ENCODE data around the gene CCR1. TPM values are rescaled to one million over a fixed set of nuclear protein-coding genes. Genes with fewer than 3 reads are reported as not detected.

Gene CCR1
- total RNA-seq, 1 donor from 2014 or later, result 47.4 TPM

- ATAC-seq (no peak), DNase-seq (no peak)
- Histone ChIP-seq H3K36me3 (no peaks in the 10 kb centered on the region), H3K27ac (no peak overlapping the region), H3K27me3 (ENCODE audit: low read depth) (no peaks in the 10 kb centered on the region), H3K4me1 (peaks cover 20% of the 10 kb centered on the region), H3K4me3 (no peak overlapping the region), H3K9me3 (peaks cover under 1% of the 10 kb centered on the region)
- intact Hi-C loops (cut with DNase I), result no loop called here
- no peak for TF ChIP-seq CTCF (IDR thresholded peaks at IDR 0.05)
Observed at GRCh38 chr3:46221391-46221790, 13.3 kb upstream of the CCR1 start.

GRCh38 chr3:46218196-46218709, 10.1 kb upstream of the CCR1 start:
- no peaks in the 10 kb centered on the region for H3K9me3 ChIP-seq
- H3K4me1 ChIP-seq, result peaks cover 46% of the 10 kb centered on the region
- intact Hi-C loops (cut with DNase I), result no loop called here
- ATAC-seq, result no peak
- H3K36me3 ChIP-seq, result no peaks in the 10 kb centered on the region
- DNase-seq, result no peak
- no peak for TF ChIP-seq CTCF (IDR thresholded peaks at IDR 0.05)
- no peak overlapping the region for H3K4me3 ChIP-seq
- no peaks in the 10 kb centered on the region for H3K27me3 ChIP-seq (ENCODE audit: low read depth)
- no peak overlapping the region for H3K27ac ChIP-seq

GRCh38 chr3:46215810-46216414, 7.8 kb upstream of the CCR1 start:
- H3K27ac ChIP-seq, result peak overlapping the region; percentile 49
- ATAC-seq, result peak; percentile 77 to 84

GRCh38 chr3:46214751-46215352, 6.7 kb upstream of the CCR1 start:
- peak; percentile 84 for DNase-seq
- H3K4me1 ChIP-seq, result peaks cover 41% of the 10 kb centered on the region
- H3K27ac ChIP-seq, result peak overlapping the region; percentile 24
- no peaks in the 10 kb centered on the region for H3K27me3 ChIP-seq (ENCODE audit: low read depth)
- H3K4me3 ChIP-seq, result no peak overlapping the region
- no peaks in the 10 kb centered on the region for H3K36me3 ChIP-seq
- no peaks in the 10 kb centered on the region for H3K9me3 ChIP-seq
- intact Hi-C loops (cut with DNase I), result no loop called here
- ATAC-seq, result peak; percentile 91 to 94
- peak; percentile 35 for TF ChIP-seq CTCF (IDR thresholded peaks at IDR 0.05)

More at GRCh38 chr3:46215810-46216414, 7.8 kb upstream of the CCR1 start:
- Histone ChIP-seq H3K36me3 (no peaks in the 10 kb centered on the region), H3K4me3 (no peak overlapping the region), H3K9me3 (no peaks in the 10 kb centered on the region), H3K4me1 (peaks cover 35% of the 10 kb centered on the region), H3K27me3 (ENCODE audit: low read depth) (no peaks in the 10 kb centered on the region)
- intact Hi-C loops (cut with DNase I), result no loop called here
- DNase-seq, result peak; percentile 63
- no peak for TF ChIP-seq CTCF (IDR thresholded peaks at IDR 0.05)

GRCh38 chr3:46213201-46213600, 5.1 kb upstream of the CCR1 start:
- H3K27me3 ChIP-seq (ENCODE audit: low read depth), result no peaks in the 10 kb centered on the region
- H3K36me3 ChIP-seq, result no peaks in the 10 kb centered on the region
- peaks cover 55% of the 10 kb centered on the region for H3K4me1 ChIP-seq
- H3K27ac ChIP-seq, result no peak overlapping the region
- ATAC-seq, result no peak
- no peak for DNase-seq
- no peak overlapping the region for H3K4me3 ChIP-seq
- intact Hi-C loops (cut with DNase I), result no loop called here
- H3K9me3 ChIP-seq, result no peaks in the 10 kb centered on the region
- no peak for TF ChIP-seq CTCF (IDR thresholded peaks at IDR 0.05)

Data from lower lobe of right lung (tissue), 2 donors.